ENCODE measurements around the gene ASB18. TPM values are rescaled to one million over a fixed set of nuclear protein-coding genes. Genes with fewer than 3 reads are reported as not detected.

Gene ASB18
- total RNA-seq, 1 donor from 2014 or later: not detected

GRCh38 chr2:236298924-236299475 lies 34.8 kb upstream of the ASB18 start:
- Mint-ChIP-seq H3K27ac (ENCODE audit: unreplicated experiment) (no peak overlapping the region), H3K4me3 (ENCODE audit: unreplicated experiment) (no peak overlapping the region), H3K27me3 (ENCODE audit: unreplicated experiment) (no peaks in the 10 kb centered on the region), H3K4me1 (ENCODE audit: unreplicated experiment) (no peaks in the 10 kb centered on the region), H3K36me3 (ENCODE audit: unreplicated experiment) (no peaks in the 10 kb centered on the region), H3K9me3 (ENCODE audit: unreplicated experiment) (no peaks in the 10 kb centered on the region)
- DNase-seq (ENCODE audit: extremely low spot score, unreplicated experiment): peak; percentile 70
- no peak for TF ChIP-seq CTCF (IDR thresholded peaks at IDR 0.05)

GRCh38 chr2:236295481-236295880 lies 31.3 kb upstream of the ASB18 start:
- Mint-ChIP-seq H3K36me3 (ENCODE audit: unreplicated experiment) (no peaks in the 10 kb centered on the region), H3K9me3 (ENCODE audit: unreplicated experiment) (no peaks in the 10 kb centered on the region), H3K4me3 (ENCODE audit: unreplicated experiment) (no peak overlapping the region), H3K27me3 (ENCODE audit: unreplicated experiment) (no peaks in the 10 kb centered on the region), H3K27ac (ENCODE audit: unreplicated experiment) (no peak overlapping the region), H3K4me1 (ENCODE audit: unreplicated experiment) (no peaks in the 10 kb centered on the region)
- no peak for DNase-seq (ENCODE audit: extremely low spot score, unreplicated experiment)
- no peak for TF ChIP-seq CTCF (IDR thresholded peaks at IDR 0.05)

- no peak overlapping the region for H3K27ac Mint-ChIP-seq (ENCODE audit: unreplicated experiment)
- no peaks in the 10 kb centered on the region for H3K36me3 Mint-ChIP-seq (ENCODE audit: unreplicated experiment)
- TF ChIP-seq CTCF (IDR thresholded peaks at IDR 0.05): no peak
- no peaks in the 10 kb centered on the region for H3K27me3 Mint-ChIP-seq (ENCODE audit: unreplicated experiment)
- no peak overlapping the region for H3K4me3 Mint-ChIP-seq (ENCODE audit: unreplicated experiment)
- no peaks in the 10 kb centered on the region for H3K4me1 Mint-ChIP-seq (ENCODE audit: unreplicated experiment)
- no peaks in the 10 kb centered on the region for H3K9me3 Mint-ChIP-seq (ENCODE audit: unreplicated experiment)
- peak; percentile 56 for DNase-seq (ENCODE audit: extremely low spot score, unreplicated experiment)
Observed at GRCh38 chr2:236294647-236295046, 30.4 kb upstream of the ASB18 start.

GRCh38 chr2:236293241-236293810 lies 29.1 kb upstream of the ASB18 start:
- peak; percentile 77 for DNase-seq (ENCODE audit: extremely low spot score, unreplicated experiment)
- Mint-ChIP-seq H3K9me3 (ENCODE audit: unreplicated experiment) (no peaks in the 10 kb centered on the region), H3K4me1 (ENCODE audit: unreplicated experiment) (no peaks in the 10 kb centered on the region), H3K4me3 (ENCODE audit: unreplicated experiment) (no peak overlapping the region), H3K36me3 (ENCODE audit: unreplicated experiment) (no peaks in the 10 kb centered on the region), H3K27ac (ENCODE audit: unreplicated experiment) (no peak overlapping the region), H3K27me3 (ENCODE audit: unreplicated experiment) (no peaks in the 10 kb centered on the region)
- no peak for TF ChIP-seq CTCF (IDR thresholded peaks at IDR 0.05)

GRCh38 chr2:236291911-236292310 lies 27.7 kb upstream of the ASB18 start:
- Mint-ChIP-seq H3K36me3 (ENCODE audit: unreplicated experiment) (peaks cover 4% of the 10 kb centered on the region), H3K27ac (ENCODE audit: unreplicated experiment) (no peak overlapping the region), H3K27me3 (ENCODE audit: unreplicated experiment) (no peaks in the 10 kb centered on the region), H3K9me3 (ENCODE audit: unreplicated experiment) (no peaks in the 10 kb centered on the region), H3K4me3 (ENCODE audit: unreplicated experiment) (no peak overlapping the region), H3K4me1 (ENCODE audit: unreplicated experiment) (peaks cover 4% of the 10 kb centered on the region)
- TF ChIP-seq CTCF (IDR thresholded peaks at IDR 0.05): no peak
- DNase-seq (ENCODE audit: extremely low spot score, unreplicated experiment): no peak
